Islet of Langerhans (tissue), 1 donor: ENCODE data around the gene SMCO2.
"Not testable (repeated sequence)": the region's sequence is repeated elsewhere in the genome, so short reads cannot be mapped to it uniquely, and the experiment has no call there.

ENCODE experiments used
- FAIRE-seq: peaks from one replicate; lab custom pipeline; 2011; peaks lifted over from hg19 to GRCh38; lab: Jason Lieb, UNC

Gene SMCO2

GRCh38 chr12:27530157-27530922 is 83.8 kb downstream of the SMCO2 start:
- no peak for FAIRE-seq

GRCh38 chr12:27531896-27532295 is 85.4 kb downstream of the SMCO2 start:
- no peak for FAIRE-seq

GRCh38 chr12:27534060-27534764 is 87.7 kb downstream of the SMCO2 start:
- no peak for FAIRE-seq

- FAIRE-seq, result no peak
Observed at GRCh38 chr12:27534765-27535161, 88.2 kb downstream of the SMCO2 start.

GRCh38 chr12:27535318-27535717 is 88.8 kb downstream of the SMCO2 start:
- no peak for FAIRE-seq

GRCh38 chr12:27537855-27538675 is 91.5 kb downstream of the SMCO2 start:
- no peak for FAIRE-seq

GRCh38 chr12:27539191-27539631 is 92.7 kb downstream of the SMCO2 start:
- FAIRE-seq, result no peak

GRCh38 chr12:27541031-27541719 is 94.6 kb downstream of the SMCO2 start:
- no peak for FAIRE-seq

- no peak for FAIRE-seq
Observed at GRCh38 chr12:27542628-27543027, 96.1 kb downstream of the SMCO2 start.

GRCh38 chr12:27544858-27545257 is 98.3 kb downstream of the SMCO2 start:
- not testable (repeated sequence) for FAIRE-seq

- no peak for FAIRE-seq
Observed at GRCh38 chr12:27545665-27546064, 99.1 kb downstream of the SMCO2 start.

- no peak for FAIRE-seq
Observed at GRCh38 chr12:27547592-27547991, 101.1 kb downstream of the SMCO2 start.

- FAIRE-seq, result no peak
Observed at GRCh38 chr12:27548301-27549199, 102.0 kb downstream of the SMCO2 start.

GRCh38 chr12:27549236-27549800 is 102.8 kb downstream of the SMCO2 start:
- no peak for FAIRE-seq

- no peak for FAIRE-seq
Observed at GRCh38 chr12:27549801-27550652, 103.5 kb downstream of the SMCO2 start.

GRCh38 chr12:27550653-27550975 is 104.1 kb downstream of the SMCO2 start:
- no peak for FAIRE-seq

- no peak for FAIRE-seq
Observed at GRCh38 chr12:27551172-27551840, 104.8 kb downstream of the SMCO2 start.
